T-helper 17 cell (primary cell): ENCODE results near the gene SH3RF2. TPM values are rescaled to one million over a fixed set of nuclear protein-coding genes. Genes with fewer than 3 reads are reported as not detected.

Experiments used
- ATAC-seq: fragments of 150-1000 bp; cut with Tn5 transposase; 2 replicates; pipeline ENCODE4 v1.10.0; 2021; ENCODE audit warnings: mild to moderate bottlenecking, moderate library complexity
- DNase-seq, 3 donors: peaks; one replicate each; pipeline versions ENCODE4 v3.0.0 to v3.0.0-alpha.2; 2020 to 2021
- H3K9me3 ChIP-seq: one replicate; pipeline ENCODE4 v1.7.0; 2013; ENCODE audit warnings: low read length, mild to moderate bottlenecking; ENCODE audit not compliant: control insufficient read depth, poor library complexity, severe bottlenecking
- H3K27ac Mint-ChIP-seq: one replicate; pipeline ENCODE4 v1.8.0; 2022; ENCODE audit warnings: mild to moderate bottlenecking, moderate library complexity, mixed read lengths
- H3K27me3 Mint-ChIP-seq: one replicate; pipeline ENCODE4 v1.8.0; 2022; ENCODE audit warnings: mixed read lengths
- H3K36me3 Mint-ChIP-seq: one replicate; pipeline ENCODE4 v1.8.0; 2022; ENCODE audit warnings: low read depth, mixed read lengths
- H3K4me1 Mint-ChIP-seq: one replicate; pipeline ENCODE4 v1.8.0; 2022; ENCODE audit warnings: mild to moderate bottlenecking, mixed read lengths
- H3K4me3 Mint-ChIP-seq: one replicate; pipeline ENCODE4 v1.8.0; 2022; ENCODE audit warnings: mild to moderate bottlenecking, moderate library complexity, mixed read lengths
- total RNA-seq, 4 donors: library from RNA in 2 of 4; stranded (reverse) in 2 of 4; gene quantifications; one replicate each; pipeline ENCODE4 v1.2.3 and lab custom pipeline; 2022 to 2026

The SH3RF2 gene
- total RNA-seq, 2 donors from 2014 or later = 0.60 TPM; not detected in 1

DNA sequence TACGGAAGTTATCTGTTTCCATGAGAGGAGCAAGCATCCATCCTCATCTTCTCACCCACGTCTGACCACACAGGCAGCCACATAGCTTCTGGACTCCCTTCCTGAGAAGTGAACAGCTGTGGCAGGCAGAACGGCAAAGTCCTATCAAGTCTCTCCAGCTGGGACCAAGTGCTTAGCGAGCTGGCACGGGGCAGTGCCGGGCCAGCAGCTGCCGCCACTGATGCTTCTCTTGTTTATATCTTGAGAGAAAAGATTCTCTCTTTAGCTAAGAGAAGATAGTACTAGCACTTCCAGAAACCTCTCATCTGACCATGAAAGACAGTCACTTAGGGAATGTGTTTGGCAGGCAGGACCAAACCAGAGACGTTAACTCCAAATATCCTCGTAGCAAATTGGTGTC, 131.8 kb downstream of the SH3RF2 start:
- ATAC-seq (no peak), DNase-seq (no peak)

DNA sequence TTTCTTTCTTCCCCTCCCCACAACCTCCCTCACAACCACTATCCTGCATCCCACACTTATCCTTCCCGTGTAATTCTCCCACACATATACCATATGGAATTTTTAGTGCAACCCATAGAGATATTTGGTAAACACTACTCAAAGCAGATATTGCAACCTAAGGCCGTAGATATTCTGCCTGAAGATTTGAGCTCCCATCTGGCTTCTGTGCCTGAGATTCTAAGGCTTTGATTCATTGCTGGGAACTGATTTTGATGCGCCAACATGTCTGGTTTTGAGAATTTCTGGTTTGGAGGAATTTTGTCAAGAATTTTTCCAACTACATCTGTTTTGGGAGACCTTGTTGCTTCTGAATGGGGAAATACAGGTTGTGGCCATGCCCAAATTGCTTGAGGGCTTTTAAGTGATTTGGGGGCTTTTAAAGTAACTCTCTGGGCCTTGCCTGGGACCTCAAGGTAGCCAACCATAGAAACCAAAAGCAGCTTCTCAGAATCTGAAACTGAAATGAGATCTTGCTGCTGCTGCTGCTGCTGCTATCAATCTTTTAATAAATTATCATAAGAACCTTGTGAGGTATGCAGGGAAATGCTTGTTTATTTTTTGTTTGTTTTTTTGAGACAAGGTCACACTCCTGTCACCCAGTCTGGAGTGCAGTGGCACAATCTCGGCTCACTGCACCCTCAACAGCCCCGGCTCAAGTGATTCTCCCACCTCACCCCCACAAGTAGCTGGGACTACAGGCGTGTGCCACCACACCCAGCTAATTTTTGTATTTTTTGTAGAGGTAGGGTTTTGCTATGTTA, 132.8 kb downstream of the SH3RF2 start:
- H3K27ac Mint-ChIP-seq = no peak overlapping the region
- H3K4me1 Mint-ChIP-seq = no peaks in the 10 kb centered on the region
- no peaks in the 10 kb centered on the region for H3K36me3 Mint-ChIP-seq
- no peaks in the 10 kb centered on the region for H3K9me3 ChIP-seq
- ATAC-seq (no peak), DNase-seq (no peak)
- H3K4me3 Mint-ChIP-seq = no peak overlapping the region
- peaks cover 43% of the 10 kb centered on the region for H3K27me3 Mint-ChIP-seq

More for the DNA sequence above, 131.8 kb downstream of the SH3RF2 start:
- H3K4me1 Mint-ChIP-seq = no peaks in the 10 kb centered on the region
- no peak overlapping the region for H3K4me3 Mint-ChIP-seq
- H3K27ac Mint-ChIP-seq = no peak overlapping the region
- peaks cover 37% of the 10 kb centered on the region for H3K27me3 Mint-ChIP-seq
- H3K36me3 Mint-ChIP-seq = no peaks in the 10 kb centered on the region
- H3K9me3 ChIP-seq = no peaks in the 10 kb centered on the region

DNA sequence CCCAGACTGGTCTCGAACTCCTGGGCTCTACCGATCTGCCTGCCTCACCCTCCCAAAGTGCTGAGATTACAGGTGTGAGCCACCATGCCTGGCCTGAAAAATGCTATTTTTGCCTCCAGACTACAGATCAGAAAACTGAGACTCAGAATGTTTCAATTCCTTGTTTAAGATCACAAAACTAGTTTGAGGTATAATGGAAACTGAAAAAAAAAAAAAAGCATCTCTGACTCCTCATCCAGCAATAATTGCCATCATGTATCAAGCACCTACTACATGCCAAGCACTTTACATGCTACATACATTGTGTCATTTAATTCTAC, 133.4 kb downstream of the SH3RF2 start:
- H3K27me3 Mint-ChIP-seq = peaks cover 46% of the 10 kb centered on the region
- no peaks in the 10 kb centered on the region for H3K36me3 Mint-ChIP-seq
- H3K4me3 Mint-ChIP-seq = no peak overlapping the region
- no peaks in the 10 kb centered on the region for H3K9me3 ChIP-seq
- ATAC-seq = no peak
- no peak overlapping the region for H3K27ac Mint-ChIP-seq
- DNase-seq = no peak
- H3K4me1 Mint-ChIP-seq = no peaks in the 10 kb centered on the region

DNA sequence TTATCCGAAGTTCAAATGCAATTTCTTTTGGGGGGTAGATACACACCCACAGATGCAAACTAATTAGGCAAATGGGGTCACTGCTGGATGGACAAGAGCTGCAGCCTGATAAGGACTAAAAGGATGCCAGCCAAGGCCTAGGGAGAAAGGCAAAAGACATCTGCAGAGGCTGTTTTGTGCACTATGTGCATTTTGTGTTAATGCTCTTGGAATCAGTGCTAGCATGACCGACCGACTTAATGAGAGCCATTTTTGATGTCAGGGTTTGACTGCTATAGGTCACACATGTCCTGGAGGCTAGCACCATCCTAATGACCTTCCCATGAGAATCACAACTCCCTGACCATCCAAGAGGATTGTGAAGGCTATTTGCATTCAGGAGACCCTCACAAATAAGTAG, 134.4 kb downstream of the SH3RF2 start:
- no peaks in the 10 kb centered on the region for H3K4me1 Mint-ChIP-seq
- no peaks in the 10 kb centered on the region for H3K36me3 Mint-ChIP-seq
- H3K27ac Mint-ChIP-seq = no peak overlapping the region
- no peaks in the 10 kb centered on the region for H3K9me3 ChIP-seq
- ATAC-seq (no peak), DNase-seq (no peak)
- no peak overlapping the region for H3K4me3 Mint-ChIP-seq
- H3K27me3 Mint-ChIP-seq = peaks cover 49% of the 10 kb centered on the region

DNA sequence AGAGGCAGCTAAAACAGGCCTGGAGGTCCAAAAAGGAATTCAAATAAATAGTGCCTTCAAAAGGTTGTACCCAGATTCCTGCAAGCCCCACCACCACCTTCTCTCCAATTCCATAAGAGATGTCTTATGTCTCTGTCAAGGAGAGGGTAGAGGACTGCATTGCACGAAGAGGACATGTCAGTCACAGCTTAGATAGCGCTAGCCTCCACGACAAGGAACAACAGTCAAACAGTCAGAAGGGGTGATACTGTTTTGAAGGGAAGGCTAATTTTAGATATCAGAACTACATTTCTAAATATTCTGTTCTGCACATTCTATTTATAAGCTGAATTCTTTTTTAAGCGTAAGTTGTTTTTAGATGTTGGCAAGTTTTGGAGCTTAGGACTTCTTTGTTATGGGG, 134.8 kb downstream of the SH3RF2 start:
- Mint-ChIP-seq H3K27me3 (peaks cover 51% of the 10 kb centered on the region), H3K4me3 (no peak overlapping the region), H3K4me1 (no peaks in the 10 kb centered on the region), H3K36me3 (no peaks in the 10 kb centered on the region), H3K27ac (no peak overlapping the region)
- DNase-seq = no peak
- ATAC-seq = no peak
- no peaks in the 10 kb centered on the region for H3K9me3 ChIP-seq

DNA sequence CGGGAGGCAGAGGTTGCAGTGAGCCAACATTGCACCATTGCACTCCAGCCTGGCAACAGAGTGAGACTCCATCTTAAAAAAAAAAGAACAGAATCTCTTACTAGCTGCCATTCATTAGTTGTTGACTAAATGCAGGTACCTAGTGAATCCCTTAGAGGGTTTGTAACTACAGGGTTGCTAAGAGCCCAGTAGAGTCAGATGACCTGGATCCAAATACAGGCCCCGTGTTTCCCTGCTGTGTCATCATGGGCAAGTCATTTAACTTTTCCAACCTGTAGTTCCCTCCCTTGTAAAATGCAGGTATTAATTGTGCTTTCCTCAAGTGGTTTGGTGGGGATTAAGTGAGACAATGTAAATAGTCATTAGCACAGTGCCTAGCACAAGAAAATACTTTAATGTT, 136.2 kb downstream of the SH3RF2 start:
- H3K27me3 Mint-ChIP-seq = peaks cover 60% of the 10 kb centered on the region
- no peaks in the 10 kb centered on the region for H3K4me1 Mint-ChIP-seq
- DNase-seq = no peak
- no peak overlapping the region for H3K27ac Mint-ChIP-seq
- H3K36me3 Mint-ChIP-seq = no peaks in the 10 kb centered on the region
- H3K4me3 Mint-ChIP-seq = no peak overlapping the region
- no peaks in the 10 kb centered on the region for H3K9me3 ChIP-seq
- no peak for ATAC-seq

DNA sequence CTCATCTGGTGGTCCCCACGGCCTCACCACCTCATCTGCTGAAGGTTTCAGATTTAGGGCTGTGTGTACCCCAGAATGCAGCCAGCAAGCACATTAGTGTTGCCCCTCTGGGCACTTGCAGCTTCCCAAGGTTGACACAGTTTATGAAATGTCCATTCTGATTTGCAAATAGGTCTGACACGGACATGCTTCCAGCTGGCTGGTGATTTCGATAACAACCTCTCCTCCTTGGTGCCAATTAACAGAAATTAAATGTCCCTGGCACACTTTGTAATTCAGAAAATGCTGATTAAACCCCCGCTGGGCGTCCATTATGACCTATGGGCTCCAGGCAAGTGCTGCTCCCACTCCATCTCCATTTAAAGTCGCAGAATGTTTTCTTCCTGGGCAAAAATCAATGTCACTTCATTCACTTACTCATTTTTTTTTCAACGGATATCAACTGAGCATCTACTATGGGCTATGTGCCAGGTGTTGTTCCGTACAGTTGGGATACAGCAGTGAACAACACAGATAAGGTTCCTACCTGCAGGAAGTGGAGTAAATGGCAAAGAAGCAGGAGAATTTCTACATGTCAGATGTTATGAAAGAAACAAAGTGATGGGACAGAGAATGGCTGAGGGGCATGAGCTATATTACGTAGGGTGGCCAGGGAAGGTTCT, 137.0 kb downstream of the SH3RF2 start:
- ATAC-seq (no peak), DNase-seq (no peak)
- H3K9me3 ChIP-seq = no peaks in the 10 kb centered on the region
- Mint-ChIP-seq H3K36me3 (no peaks in the 10 kb centered on the region), H3K27ac (no peak overlapping the region), H3K27me3 (peaks cover 53% of the 10 kb centered on the region), H3K4me3 (no peak overlapping the region), H3K4me1 (no peaks in the 10 kb centered on the region)

DNA sequence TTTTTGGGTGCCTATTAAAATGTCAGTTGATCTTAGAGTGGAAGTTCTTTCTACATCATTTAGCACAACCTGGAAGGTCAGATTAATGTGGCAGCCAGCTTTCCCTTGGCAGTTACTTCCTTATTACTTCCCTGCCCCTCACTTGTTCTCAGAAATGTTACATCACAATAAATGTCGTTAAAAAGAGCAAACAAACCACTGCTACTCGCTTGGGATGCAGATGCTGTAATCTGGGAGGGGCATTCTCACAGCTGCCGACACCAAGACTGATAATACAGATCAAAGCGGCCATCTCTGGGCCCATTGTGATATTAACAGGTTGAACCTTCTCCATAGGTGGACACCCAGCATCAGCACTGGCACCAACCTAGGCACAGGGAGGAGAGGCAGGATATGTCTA, 139.7 kb downstream of the SH3RF2 start:
- H3K27ac Mint-ChIP-seq = no peak overlapping the region

DNA sequence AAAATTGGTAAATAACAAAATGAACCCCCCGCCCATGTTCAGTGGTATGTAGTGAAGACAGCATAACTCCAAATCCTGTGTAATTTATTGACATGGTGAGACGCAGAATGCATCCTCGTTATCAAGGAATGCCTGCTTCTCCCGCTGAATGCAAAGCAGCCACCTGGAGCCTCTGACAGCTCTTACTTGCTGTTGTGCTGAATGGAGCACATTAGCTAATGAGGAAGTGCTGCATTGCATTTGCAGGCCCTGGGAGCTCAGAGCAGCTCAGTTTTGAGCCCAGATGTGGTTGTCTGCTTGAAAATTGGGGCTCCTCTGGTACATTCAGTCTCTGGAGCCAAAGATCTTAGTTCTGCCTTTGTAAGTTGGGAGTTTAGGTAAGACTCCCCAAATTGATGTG, 140.1 kb downstream of the SH3RF2 start:
- DNase-seq = no peak
- Mint-ChIP-seq H3K27ac (no peak overlapping the region), H3K4me3 (no peak overlapping the region), H3K4me1 (peaks cover 8% of the 10 kb centered on the region), H3K36me3 (no peaks in the 10 kb centered on the region), H3K27me3 (peaks cover 52% of the 10 kb centered on the region)
- H3K9me3 ChIP-seq = no peaks in the 10 kb centered on the region
- no peak for ATAC-seq

More for the DNA sequence above, 139.7 kb downstream of the SH3RF2 start:
- no peaks in the 10 kb centered on the region for H3K9me3 ChIP-seq
- Mint-ChIP-seq H3K4me3 (no peak overlapping the region), H3K4me1 (peaks cover 8% of the 10 kb centered on the region), H3K27me3 (peaks cover 49% of the 10 kb centered on the region), H3K36me3 (no peaks in the 10 kb centered on the region)
- ATAC-seq (no peak), DNase-seq (no peak)

DNA sequence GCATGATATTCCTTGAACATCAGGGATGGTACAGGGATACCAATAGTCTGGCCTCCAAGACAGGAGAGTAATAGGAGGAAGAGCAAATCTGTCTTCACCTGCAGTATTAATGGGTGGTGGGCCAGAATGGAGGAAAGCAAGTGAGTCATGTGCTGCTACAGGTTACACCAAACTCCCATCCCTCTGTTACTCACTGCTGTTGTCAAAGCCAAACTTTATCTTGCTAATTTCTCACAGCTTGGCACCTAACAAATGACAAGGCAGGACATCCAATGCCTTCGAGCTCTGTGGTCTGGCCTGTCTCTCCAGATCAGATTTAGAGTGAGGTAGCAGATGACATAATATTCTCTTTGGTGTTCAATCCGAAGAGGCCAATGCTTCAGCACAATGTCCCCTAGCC, 142.2 kb downstream of the SH3RF2 start:
- Mint-ChIP-seq H3K27me3 (peaks cover 39% of the 10 kb centered on the region), H3K27ac (no peak overlapping the region), H3K4me3 (no peak overlapping the region), H3K36me3 (no peaks in the 10 kb centered on the region), H3K4me1 (peaks cover 8% of the 10 kb centered on the region)
- no peak for ATAC-seq
- no peaks in the 10 kb centered on the region for H3K9me3 ChIP-seq
- DNase-seq = no peak

DNA sequence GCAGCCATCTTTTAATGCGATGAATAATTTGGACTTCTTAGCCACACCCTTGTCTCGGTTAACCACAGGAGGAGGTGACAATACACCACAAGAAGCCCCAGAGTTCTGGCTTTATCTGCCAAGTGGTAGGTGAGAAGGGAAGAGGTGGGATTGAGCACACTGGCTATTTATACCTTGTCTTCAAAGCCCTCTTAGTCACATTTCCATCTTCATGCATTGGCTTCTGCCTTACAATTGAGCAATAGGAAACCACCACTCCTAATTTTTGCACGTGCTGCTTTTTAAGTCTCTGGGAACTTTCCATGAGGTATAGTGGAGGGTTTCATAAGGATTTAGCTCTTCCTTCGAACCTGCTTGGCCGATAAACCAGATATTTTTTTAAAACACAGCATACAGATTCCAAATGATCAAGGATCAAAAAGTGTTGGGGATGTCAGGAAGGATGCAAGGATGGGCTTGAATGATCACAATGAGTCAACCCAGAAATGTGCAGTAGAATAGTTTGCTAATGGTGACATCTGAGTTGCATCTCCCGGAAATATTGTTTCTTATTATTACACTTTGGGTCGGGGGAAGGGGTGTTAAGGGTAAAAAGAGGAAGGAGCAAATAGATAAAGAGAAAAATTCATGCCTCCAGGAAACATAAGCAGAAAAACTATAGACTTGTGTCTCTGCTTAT, 143.5 kb downstream of the SH3RF2 start:
- no peaks in the 10 kb centered on the region for H3K9me3 ChIP-seq
- ATAC-seq (no peak), DNase-seq (no peak)
- Mint-ChIP-seq H3K4me3 (no peak overlapping the region), H3K27ac (no peak overlapping the region), H3K4me1 (peaks cover 8% of the 10 kb centered on the region), H3K27me3 (peaks cover 39% of the 10 kb centered on the region), H3K36me3 (peaks cover 2% of the 10 kb centered on the region)

DNA sequence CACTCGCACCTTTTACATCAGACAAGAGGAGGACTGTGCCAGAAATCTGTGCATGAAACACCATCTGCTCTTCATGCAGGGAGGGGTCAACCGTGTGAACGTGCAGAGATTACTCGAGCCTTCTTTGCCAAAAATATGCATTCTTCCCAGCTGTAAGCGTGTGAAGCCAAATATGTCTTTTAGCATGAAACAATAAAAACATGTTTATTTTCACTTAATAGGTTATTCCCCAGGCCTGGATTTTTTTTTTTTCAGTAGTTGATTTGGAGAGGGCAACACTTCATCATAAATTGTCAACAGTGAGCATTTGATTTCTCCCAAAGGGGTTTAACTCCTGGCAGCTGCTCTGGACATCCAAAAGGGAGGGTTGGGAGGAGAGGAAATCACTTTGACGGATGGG, 145.2 kb downstream of the SH3RF2 start:
- H3K9me3 ChIP-seq = no peaks in the 10 kb centered on the region
- H3K36me3 Mint-ChIP-seq = peaks cover 2% of the 10 kb centered on the region
- no peak overlapping the region for H3K4me3 Mint-ChIP-seq
- peaks cover 31% of the 10 kb centered on the region for H3K27me3 Mint-ChIP-seq
- no peak overlapping the region for H3K27ac Mint-ChIP-seq
- no peak for ATAC-seq
- no peak for DNase-seq
- H3K4me1 Mint-ChIP-seq = peaks cover 8% of the 10 kb centered on the region

DNA sequence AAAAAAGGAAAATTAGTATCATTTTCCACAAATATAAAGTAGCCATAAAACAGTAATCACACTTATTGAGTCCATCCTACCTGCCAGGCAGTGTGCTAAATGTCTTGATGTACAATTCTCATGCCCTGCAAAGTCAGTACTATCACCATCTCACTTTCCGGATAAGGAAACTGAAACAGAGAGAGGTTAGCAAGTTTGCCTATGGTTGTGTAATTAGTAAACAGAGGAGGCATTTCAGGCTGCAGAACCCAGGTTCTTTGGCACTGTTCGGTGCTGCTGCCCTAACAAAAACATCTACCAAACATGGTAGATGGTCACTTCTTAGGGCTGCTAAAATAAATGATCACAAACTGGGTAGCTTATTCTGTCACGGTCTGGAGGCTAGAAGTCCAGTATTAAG, 146.4 kb downstream of the SH3RF2 start:
- Mint-ChIP-seq H3K36me3 (peaks cover 2% of the 10 kb centered on the region), H3K27me3 (peaks cover 25% of the 10 kb centered on the region), H3K27ac (no peak overlapping the region), H3K4me3 (no peak overlapping the region), H3K4me1 (peaks cover 8% of the 10 kb centered on the region)
- ATAC-seq (no peak), DNase-seq (no peak)
- H3K9me3 ChIP-seq = no peaks in the 10 kb centered on the region
